Renal pelvis (tissue), 4 donors: Measurements from ENCODE around the gene TALDO1. TPM values are rescaled to one million over a fixed set of nuclear protein-coding genes. Genes with fewer than 3 reads are reported as not detected.

ENCODE experiments used
- DNase-seq: peaks from one replicate; pipeline ENCODE4 v3.0.0-alpha.2; 2013
- polyA plus RNA-seq, 3 donors: library from polyadenylated mRNA; unstranded; fragments of 120-200 nt; gene quantifications; one replicate each; pipeline ENCODE4 v1.2.1, GENCODE V29; 2013; ENCODE audit not compliant: insufficient read length in 3 of 3

TALDO1 gene
- polyA plus RNA-seq, 3 donors = 129 to 137 (median 130) TPM

DNA sequence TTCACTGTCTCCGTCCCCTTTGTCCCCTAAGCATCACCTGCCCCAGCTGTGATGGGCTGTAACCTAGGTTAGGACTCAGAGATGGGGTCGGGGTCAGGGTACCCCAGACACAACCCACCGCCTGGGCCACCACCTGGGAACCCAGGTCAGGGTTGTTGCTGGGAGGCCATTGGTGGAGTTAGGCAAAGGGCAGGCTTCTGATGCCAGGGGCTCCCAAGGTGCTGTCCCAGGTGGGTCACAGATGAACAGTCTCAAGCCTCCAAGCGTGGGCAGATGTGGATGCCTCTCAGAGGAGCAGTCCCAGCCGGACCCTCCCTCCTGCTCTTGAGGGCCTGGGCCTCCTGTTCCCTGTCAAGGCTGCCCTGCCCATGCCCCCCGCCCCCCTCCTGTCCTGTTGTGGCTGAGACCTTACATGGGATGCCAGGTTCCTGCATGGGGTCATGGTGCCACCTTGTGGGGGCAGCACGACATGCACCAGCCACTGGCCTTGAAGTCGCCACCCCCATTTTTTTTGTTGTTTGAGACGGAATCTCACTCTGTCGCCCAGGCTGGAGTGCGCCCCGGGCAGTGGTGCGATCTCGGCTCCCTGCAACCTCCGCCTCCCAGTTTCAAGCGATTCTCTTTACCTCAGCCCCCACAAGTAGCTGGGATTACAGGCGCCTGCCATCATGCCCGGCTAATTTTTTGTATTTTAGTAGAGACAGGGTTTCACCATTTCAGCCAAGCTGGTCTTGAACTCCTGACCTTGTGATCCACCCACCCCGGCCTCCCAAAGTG lies 17.9 kb downstream of the TALDO1 start:
- peak; percentile 46 for DNase-seq

DNA sequence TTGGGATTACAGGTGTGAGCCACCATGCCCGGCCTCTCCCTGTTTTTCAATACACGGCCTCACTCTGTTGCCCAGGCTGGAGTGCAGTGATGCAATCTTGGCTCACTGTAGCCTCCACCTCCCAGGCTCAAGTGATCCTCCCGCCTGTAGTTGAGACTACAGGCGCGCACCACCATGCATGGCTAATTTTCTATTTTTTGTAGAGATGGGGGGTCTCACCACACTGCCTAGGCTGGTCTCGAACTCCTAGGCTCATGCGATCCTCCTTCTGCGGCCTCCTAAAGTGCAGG lies 18.5 kb downstream of the TALDO1 start:
- DNase-seq = no peak

DNA sequence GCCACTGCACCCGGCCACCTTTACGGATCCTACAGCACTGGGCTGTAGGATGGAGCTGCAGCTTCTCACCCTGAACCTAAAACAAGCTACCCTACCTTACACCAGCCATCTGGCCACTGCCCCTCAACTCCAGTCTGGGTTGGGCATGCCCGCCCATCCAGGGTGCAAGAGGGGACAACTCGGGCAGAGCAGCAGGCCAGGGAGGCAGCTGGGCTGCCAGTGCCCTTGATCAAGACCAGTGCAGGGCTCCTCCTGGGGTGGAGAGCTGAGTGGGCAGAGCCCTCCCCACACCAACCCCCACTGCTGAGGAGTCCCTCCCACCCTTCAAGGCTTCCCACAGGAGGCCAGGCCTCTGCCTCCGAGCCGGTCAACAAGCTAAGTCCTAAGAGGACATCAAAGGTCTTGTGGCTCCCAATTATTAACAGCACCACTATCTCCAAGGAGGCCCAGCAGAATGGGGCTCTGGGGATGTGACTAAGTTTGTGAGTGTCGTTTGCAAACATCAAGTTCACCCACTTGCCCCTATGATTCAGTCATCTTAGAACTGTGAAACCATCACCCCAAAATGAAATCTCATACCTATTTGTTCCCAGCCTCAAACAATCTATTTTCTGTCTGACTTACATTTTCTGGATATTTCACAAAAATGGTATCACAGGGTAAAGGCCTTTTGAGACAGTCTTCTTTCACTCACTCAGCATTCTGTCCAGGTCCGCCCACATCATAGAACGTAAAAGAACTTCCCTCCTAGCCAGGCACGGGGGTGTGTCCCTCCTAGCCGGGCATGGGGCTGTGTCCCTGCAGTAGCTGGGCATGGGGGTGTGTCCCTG lies 19.1 kb downstream of the TALDO1 start:
- no peak for DNase-seq

DNA sequence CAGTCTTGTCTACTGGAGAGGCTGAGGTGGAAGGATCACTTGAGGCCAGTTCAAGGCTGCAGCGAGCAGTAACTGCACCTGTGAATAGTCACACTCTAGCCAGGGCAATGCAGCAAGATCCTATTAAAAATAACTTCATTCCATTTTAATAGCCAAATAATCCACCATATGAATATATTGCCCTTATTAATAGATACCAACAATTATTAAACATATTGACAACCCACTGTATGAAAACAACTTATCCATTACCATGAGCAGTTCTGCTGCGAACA lies 19.6 kb downstream of the TALDO1 start:
- DNase-seq = no peak

DNA sequence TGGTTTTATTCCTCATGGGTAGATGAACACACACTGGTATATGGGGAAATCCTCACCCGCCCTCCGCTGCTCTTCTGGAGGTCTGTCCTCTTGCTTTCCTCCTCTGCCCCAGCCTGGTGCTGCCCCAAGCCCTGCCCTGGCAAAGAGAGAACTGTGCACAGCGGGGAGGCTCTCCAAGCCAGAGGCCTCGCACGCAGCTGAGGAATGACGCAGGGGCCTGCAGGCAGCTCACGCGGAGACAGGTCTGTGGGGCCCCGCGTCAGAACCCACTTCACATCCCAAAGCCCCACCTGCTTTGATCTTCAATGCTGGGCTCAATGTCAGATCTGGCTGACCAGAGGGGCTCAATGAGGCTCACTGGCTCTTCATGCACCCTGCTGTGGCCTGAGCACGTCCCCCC lies 20.0 kb downstream of the TALDO1 start:
- DNase-seq = no peak

DNA sequence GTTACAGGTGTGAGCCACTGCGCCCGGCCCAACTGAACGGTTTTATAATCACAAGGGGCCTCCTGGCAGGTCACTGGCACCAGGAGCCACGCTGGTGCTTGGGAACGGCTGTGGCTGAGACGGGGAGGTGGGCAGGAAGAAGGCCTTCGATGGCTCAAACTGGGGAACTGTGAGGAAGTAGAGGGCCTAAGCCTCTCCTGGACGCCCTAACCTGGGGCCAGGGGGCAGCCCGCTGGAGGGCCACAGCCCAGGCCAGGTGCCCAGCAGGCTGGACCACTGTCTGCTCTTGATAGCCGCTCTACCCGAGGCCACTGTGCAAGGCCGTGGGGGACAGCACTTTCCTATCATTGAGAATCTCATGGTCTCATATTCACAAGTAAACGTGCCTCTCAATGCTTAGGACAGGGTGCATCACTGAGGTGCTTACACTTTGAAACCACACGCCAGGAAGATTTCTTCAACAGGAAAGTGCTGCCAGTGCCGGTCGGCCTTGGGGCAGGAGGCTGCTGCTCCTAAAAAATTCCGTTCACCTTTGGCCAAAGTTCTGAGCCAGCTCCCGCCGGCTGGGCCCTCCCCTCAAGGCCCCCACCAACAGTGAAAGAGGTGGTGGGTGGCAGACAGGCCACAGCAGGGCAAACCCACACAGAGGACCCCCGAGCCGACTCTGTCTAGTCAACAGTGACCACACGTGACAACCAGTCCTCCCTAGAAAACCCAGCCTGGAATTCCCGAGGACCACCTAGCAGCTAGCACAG lies 22.8 kb downstream of the TALDO1 start:
- no peak for DNase-seq

DNA sequence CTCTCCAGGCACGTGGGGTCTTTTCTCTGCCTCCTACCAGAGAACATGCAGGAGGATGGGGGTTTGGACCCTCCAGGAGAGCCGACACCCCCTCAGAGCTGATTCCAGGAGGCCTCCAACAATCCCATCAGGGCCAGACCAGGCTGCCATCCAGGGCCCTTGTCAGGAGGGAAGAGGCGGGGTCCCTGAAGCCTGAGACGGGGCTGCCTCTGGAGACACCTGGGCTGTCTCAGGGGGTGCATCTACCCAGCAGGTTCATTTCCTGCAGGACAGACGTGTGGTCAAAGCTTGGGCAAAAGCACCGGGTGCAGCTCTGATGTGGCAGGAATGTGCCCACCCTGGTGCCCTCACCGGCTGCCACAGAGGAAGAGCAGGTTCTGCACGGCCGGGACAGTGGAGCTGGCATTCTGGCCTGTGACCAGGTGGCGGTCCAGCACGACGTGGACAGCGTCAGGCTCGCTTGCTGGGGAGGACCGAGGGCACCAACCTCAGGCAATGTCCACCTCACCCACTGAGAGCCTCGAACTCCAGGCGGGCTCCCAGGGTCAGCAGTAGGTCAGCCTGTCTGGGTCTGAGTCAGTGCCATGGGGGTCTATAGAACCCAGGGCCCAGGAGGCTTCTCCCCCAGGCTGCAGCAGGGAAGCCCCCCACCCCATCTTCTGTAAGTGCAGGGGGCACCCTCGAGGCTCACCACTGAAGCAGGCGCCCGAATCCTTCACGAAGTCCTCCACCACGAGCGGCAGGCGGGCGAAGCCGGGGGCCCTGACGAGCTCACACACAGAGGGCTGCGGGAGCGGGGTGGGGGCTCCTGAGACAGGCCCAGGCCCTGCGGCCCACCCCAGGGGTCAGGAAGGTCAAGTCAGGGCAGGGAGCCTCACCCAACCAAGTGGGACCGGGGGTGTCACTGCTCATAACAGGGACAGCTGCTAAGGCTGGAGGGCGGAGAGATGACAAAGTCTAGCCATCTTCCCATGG lies 23.7 kb downstream of the TALDO1 start:
- DNase-seq = no peak

DNA sequence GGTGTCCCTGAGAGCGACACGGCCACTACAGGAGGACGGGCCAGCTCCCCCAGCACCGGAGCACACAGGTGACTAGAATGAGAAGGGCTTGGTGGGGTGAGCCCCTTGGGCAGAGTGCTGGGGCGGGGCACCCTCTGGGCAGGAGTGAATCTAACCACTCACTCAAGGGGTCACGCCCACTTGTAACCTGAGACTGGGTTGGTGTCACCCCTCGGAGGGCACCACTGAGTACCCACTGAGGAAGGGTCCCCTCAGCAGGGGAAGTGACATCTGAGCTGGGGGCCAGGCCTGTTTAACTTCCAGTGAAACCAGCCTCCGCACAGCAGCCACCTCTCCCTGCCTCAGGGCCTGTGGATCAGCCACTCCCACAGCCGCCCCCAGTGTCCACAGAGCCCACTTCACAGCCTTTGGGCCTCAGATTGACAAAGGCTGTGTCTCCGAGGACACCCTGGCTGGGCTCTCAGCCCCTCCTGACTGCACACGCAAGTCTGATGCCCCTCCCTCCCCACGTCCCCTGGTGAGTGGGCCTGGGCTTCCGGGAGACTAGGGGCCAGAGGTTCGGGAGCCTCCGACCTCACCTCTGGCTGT lies 24.4 kb downstream of the TALDO1 start:
- no peak for DNase-seq

DNA sequence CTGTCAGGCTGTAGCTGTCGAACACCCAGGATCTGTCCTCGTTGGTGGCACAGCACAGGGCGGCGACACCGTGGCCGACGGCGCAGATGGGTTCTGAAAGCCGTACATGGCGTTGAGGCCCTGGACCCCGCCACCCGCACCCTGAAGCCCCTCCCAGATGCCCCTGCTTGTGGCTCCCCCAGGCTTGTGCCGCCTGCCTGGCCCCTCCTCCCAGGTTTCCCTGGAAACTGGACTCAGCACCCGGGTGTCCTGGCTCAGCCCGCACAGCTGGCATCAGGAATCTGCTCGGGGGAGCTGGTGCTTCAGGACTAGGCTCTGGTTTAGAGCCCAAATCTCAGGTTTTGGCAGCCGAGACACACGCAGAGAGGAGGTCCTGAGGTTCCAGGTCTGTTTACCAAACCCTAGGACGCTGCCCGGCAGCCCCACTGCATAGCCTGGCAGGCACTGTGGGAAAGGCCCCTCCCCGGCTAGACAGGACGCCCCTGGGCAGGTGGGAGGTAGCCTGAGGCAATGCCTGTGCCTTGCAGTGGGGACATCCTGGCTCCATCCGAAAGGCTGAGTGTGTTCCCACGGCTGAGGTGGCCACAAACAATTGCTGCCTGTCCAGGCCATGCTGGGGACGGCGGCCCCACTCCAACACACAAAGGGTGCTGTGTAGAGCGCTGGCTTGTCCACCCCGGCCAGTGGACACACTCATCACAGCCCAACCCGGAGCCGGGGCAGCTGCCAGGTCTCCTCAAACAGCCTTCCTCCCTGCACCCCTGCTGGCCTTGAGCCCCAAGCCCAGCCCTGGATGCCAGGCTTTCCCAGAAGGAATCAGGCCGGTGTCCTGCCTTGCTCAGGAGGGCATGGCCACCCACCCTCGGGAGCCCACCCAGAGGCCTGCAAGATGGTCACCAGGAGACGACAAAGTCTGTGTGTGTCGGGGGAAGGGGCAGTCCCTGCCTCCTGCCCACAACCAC lies 25.4 kb downstream of the TALDO1 start:
- DNase-seq = no peak

DNA sequence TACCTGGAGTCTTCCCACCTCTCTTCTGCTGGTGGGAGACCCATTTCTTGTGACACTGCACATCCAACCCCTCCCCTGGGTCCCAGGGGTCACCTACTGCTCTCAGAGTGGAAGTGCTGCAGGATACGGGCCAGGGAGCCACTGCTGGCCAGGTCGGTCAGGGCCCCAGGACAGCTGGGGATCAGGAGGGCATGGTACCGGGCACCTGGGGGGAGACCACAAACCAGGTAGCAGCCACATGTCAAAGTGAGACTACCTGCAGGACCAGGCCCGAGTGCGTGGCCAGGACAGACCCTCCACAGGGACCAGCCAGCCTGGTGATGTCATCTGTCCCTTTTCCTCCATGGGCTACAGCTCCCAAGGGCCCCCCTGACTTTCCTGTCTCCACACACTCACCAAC lies 26.2 kb downstream of the TALDO1 start:
- DNase-seq = no peak

DNA sequence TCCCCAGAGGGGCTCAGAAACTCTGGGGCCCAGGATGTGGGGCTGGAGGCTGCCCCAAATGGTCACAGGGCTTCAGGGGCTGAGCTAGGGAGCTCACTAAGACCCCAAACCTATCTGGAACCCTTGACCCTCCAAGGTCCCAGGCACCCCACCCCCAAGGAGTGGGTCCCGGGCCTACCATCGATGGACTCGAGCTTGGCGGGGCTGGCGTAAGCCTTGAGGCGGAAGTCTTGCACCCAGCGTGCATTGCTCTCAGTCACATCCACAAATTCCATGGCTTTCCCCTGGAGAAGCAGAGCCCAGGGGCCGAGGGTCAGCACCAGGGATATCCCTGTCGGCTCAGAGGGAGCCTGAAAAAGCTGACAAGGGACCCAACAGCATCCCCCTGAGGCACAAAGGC lies 26.6 kb downstream of the TALDO1 start:
- no peak for DNase-seq

DNA sequence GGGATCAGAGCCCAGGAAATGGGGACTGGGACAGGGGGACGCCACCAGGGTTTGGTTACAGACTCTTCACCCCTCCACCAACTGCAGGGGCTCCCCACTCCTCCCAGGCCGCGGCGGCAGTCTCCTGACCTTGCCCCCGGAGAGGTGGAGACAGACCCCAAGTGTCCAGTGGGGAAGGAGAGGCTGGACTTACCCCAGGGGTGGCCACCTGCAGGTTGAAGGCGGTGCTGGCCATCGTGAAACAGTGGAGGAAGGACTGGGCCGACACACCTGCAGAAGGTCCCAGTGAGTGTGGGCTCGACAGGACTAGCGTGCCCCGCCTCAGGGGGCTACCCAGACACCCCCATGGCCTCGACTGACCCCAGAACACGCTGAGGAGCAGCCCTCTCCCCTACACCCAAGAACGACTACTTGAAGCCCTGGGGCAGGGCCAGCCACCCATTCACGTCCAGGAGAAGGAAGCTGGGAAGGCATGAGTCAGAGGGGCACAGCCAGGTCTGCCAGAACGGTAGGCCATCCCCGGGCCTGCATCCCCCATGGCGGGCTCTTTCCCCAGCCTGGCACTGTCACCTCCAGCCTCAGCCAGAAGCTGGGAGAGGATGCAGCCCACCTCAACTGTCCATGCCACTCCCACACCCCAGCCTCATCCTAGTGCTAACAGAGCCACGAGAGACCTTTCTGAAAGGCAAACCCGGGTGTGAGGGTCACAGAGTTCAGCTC lies 27.8 kb downstream of the TALDO1 start:
- DNase-seq = no peak

DNA sequence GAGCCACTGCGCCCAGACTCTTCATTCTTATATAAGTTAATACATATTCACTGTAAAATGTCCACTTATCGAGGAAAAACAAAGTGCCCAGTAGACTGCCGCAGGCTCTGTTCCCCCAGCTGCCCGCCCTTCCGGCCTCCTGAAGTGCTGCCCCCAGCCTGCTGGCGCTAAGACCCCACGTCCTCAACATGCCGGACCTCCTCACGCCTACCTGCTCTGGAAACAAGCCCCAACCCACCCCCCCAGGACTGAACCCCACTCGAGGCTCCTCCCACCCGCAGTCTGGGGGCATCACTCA lies 28.9 kb downstream of the TALDO1 start:
- DNase-seq = no peak

DNA sequence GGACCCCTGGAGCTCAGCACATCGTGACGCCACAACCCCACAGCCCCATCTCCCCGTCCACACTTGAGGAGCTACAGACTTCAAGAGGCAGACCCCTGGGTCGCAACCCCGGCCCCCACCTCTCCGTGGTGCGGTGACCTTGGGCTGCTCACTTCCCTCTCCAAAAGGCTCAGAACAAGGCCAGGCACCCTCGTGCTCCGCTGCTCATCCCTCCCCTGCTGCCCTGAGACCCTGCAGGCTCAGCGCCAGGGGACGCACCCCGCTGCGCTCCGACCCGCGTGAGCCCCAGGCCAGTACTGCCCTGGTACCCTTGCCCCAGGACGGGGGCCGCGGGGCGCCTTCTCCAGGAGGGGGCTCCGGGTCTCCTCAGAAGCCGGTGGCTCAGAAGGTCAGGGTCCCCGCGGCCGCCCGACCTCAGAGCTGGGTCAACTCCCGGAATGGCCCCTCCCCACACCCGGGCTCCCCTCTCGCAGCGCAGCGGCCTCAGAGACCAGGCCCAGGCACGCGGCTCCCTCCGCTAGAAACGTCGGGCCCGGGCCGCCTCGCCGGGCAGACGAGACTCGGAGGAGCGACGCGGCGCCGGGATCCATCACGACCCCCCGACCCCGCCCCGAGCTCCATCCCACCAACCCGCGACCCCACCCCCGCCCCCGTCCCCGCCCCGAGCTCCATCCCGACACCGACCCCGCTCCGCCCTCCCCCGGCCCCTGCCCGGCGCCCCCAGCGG lies 29.5 kb downstream of the TALDO1 start:
- DNase-seq = no peak

DNA sequence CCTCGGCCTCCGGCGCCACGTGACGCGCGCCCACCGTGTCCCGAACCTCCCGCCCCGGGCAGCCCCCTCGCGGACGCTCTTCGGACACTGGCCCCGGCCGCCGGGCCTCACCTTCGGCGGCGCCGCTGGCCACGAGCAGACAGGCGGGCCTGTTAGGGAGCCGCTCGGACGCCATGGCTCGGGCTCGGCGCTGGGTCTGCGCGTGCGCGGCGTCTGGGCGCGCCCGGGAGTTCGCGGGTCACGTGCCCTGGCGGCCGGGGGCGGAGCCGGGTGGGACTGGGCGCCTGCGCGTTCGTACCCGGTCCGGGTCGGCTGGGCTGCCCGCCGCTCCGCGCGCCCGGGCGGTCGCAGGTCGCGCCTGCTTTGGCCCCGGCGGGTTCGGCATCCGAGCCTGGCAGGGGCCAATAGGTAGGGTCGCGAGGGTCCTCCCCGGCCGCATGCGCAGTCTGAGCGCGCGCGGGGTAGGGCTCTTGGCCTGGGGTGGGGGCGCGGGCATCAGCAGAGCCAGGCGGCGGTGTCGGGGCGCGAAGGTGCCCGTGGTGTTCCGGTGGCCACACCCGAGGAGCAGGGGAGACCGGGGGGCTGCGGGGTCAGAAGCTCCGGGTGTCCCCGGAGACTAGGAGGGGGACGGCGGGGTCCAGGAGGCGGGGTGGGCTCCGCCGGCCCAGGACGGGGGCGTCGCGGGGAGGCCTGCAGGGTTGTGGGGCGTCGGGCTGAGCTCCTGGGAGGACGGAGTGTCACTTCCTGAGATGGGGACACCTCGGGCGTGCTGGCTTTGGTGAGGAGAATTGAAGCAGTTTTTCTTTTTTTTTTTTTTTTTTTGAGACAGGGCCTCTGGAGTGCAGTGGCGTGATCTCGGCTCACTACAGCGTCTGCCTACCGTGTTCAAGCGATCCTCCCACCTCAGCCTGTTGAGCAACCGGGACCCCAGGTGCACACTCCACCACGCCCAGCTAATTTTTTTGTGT lies 30.3 kb downstream of the TALDO1 start, which contains the start of gene GATD1:
Gene GATD1 (minus strand): TSS at position 200 of the 968 bp plus-strand sequence. CDS start 25 bp downstream, at position 175.
- DNase-seq = peak; percentile 88

DNA sequence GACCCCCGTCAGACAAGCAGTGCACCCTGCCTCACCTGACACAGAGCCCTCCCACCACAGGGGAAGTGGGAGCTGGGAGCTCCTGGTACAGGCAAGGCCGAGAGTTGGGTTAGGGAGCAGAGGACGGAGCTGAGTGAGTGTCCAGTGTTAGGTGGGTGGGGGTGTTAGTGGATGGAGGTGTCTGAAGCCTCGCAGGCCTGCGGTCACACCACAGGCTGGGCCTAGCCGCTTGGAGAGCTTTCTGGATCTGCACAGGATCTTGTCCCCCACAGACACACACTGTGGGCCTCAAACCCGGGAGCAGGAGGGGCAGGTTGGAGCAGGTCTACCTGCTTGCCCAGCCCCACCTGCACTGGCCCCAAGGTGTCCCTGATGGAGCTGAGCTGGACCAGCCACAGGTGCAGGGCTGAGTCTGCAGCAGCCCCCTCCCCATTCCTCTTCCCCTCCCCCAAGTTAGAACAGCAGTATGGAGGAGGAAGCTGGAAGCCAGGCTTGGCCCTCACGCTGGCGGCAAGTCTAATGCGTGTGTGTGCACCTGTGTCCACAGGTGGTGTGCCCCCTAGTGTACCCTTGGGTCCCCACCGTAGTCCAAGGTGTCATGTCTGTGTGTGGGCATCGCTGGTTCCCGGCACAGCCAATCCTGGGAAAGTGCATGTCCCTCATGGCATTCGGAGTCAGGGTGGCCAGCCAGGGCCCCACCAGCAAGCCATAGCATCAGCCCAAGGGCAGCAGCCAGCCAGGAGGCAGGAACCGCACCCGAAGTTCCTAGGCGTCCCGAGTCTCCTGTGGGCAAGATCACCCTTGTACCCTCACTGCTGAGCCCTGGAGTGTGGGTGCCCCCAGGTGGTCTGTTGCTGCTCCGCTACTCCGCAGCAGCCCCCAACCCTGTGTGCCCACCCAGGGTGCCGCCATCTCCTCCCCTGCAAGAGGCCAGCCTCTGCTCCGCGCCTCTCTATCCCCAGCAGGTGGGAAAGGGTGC lies 32.0 kb downstream of the TALDO1 start:
- no peak for DNase-seq
